Subcutaneous abdominal adipose tissue (tissue), 5 donors: Measurements from ENCODE around the gene BANF1.
A peak's percentile ranks its signal among the peaks of the same experiment; 100 is the strongest.

ENCODE experiments used
- H3K27ac ChIP-seq: one replicate; pipeline ENCODE4 v1.7.0; 2013; ENCODE audit warnings: low read depth, mild to moderate bottlenecking, inconsistent platforms, low read length, moderate library complexity
- H3K27me3 ChIP-seq, 5 donors: one replicate each; pipeline ENCODE4 v1.7.0; 2013; ENCODE audit warnings: low read length in 5 of 5, inconsistent platforms in 1 of 5; ENCODE audit not compliant: control insufficient read depth in 5 of 5, insufficient read depth in 4 of 5
- H3K36me3 ChIP-seq, 5 donors: one replicate each; pipeline ENCODE4 v1.7.0; 2013; ENCODE audit warnings: low read length in 5 of 5; ENCODE audit not compliant: control insufficient read depth in 5 of 5, insufficient read depth in 5 of 5
- H3K4me1 ChIP-seq, 5 donors: one replicate each; pipeline ENCODE4 v1.7.0; 2013; ENCODE audit warnings: low read length in 5 of 5, mild to moderate bottlenecking in 3 of 5, moderate library complexity in 1 of 5; ENCODE audit not compliant: control insufficient read depth in 5 of 5, insufficient read depth in 5 of 5
- H3K4me3 ChIP-seq, 5 donors: one replicate each; pipeline ENCODE4 v1.7.0; 2013; ENCODE audit warnings: low read length in 5 of 5, low read depth in 1 of 5
- H3K9ac ChIP-seq, 5 donors: one replicate each; pipeline ENCODE4 v1.7.0; 2013; ENCODE audit warnings: low read length in 5 of 5, mild to moderate bottlenecking in 4 of 5, moderate library complexity in 3 of 5
- H3K9me3 ChIP-seq, 5 donors: one replicate each; pipeline ENCODE4 v1.7.0; 2013; ENCODE audit warnings: low read length in 5 of 5; ENCODE audit not compliant: control insufficient read depth in 5 of 5
- donor health status: healthy.
- donor health status: healthy.
- donor health status: healthy.
- donor health status: healthy.
- donor health status: healthy.

Gene BANF1

DNA sequence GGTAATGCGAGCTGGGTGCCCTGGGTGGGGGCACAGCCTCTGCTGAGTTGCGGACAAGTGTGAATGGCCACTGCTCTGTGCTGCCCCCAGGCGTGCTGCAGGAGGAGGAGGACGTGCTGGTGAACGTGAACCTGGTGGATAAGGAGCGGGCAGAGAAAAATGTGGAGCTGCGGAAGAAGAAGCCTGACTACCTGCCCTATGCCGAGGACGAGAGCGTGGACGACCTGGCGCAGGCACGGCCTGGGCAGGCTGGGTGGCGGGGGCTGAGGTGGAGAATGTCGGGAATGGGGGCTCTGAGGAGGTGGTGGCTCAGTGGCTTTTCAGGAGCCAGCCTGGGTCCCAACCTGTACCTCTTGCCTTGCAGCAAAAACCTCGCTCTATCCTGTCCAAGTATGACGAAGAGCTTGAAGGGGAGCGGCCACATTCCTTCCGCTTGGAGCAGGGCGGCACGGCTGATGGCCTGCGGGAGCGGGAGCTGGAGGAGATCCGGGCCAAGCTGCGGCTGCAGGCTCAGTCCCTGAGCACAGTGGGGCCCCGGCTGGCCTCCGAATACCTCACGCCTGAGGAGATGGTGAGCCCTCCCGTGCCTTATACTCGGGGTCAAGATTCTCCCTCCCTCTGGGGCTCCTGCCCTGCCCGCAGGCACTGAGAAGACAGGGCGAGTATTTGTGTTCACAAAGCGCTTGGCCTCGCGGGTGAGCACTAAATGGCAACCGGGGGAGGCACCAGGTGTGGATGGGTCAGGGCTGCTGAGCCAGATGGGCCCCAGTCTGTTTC is 36.1 kb upstream of the BANF1 start:
- Histone ChIP-seq H3K27me3 (no peaks in the 10 kb centered on the region), H3K9ac (no peak overlapping the region), H3K27ac (no peak overlapping the region), H3K9me3 (no peaks in the 10 kb centered on the region), H3K4me1 (peaks cover 7 to 23% (median 22%) of the 10 kb centered on the region in 5 donors), H3K36me3 (peaks cover 0 to 67% (median 65%) of the 10 kb centered on the region in 5 donors), H3K4me3 (no peak overlapping the region)

DNA sequence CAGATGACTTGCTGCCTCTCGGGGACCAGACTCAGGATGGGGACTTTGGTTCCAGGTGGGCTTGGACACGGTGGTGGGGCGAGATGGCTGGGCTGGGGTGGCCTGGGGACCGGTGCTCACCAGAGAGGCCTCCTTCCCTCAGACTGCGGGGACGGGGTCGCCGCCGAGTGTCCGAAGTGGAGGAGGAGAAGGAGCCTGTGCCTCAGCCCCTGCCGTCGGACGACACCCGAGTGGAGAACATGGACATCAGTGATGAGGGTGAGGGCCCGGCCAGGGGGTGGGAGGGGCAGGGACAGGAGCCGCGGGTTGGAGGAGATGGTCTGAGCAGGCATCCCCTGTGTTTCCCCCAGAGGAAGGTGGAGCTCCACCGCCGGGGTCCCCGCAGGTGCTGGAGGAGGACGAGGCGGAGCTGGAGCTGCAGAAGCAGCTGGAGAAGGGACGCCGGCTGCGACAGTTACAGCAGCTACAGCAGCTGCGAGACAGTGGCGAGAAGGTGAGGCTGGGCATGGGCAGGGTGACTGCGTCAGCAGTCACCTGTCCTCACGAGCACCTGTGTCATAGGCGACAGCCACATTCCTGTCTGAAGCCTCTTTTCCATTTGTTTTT is 34.9 kb upstream of the BANF1 start:
- H3K9ac ChIP-seq: no peak overlapping the region
- H3K4me3 ChIP-seq: no peak overlapping the region
- no peaks in the 10 kb centered on the region for H3K27me3 ChIP-seq
- peaks cover 6 to 19% (median 18%) of the 10 kb centered on the region in 5 donors for H3K4me1 ChIP-seq
- peaks cover 0 to 74% (median 66%) of the 10 kb centered on the region in 5 donors for H3K36me3 ChIP-seq
- H3K9me3 ChIP-seq: no peaks in the 10 kb centered on the region
- H3K27ac ChIP-seq: no peak overlapping the region

GRCh38 chr11:65968600-65969482 is 33.5 kb upstream of the BANF1 start:
- Histone ChIP-seq H3K36me3 (peaks cover 0 to 85% (median 74%) of the 10 kb centered on the region in 5 donors), H3K9me3 (no peaks in the 10 kb centered on the region), H3K27ac (no peak overlapping the region), H3K9ac (peak overlapping the region in 1 of 5 donors; percentile 8), H3K4me3 (no peak overlapping the region), H3K27me3 (no peaks in the 10 kb centered on the region), H3K4me1 (peaks cover 0 to 5% (median 4%) of the 10 kb centered on the region in 5 donors)

DNA sequence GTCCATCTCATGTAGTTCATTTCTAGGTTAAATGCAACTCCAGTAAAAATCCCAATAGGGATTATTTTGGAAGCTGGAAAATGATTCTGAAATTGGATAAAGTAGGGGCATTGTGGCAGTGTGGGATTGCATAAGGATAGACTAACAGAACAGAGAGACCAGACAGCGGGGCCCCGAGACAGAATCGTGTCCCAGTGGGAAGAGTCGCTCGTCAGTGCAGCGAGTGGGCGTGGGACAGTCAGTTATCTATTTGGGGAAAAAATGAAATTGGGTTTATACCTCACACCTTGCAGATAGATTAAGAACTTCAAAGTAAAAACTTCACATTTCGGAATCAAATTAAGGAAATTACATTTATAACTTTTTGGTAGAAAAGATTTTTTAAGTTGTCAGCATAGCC is 30.2 kb upstream of the BANF1 start:
- peaks cover 0 to 71% (median 58%) of the 10 kb centered on the region in 5 donors for H3K36me3 ChIP-seq
- no peak overlapping the region for H3K4me3 ChIP-seq

DNA sequence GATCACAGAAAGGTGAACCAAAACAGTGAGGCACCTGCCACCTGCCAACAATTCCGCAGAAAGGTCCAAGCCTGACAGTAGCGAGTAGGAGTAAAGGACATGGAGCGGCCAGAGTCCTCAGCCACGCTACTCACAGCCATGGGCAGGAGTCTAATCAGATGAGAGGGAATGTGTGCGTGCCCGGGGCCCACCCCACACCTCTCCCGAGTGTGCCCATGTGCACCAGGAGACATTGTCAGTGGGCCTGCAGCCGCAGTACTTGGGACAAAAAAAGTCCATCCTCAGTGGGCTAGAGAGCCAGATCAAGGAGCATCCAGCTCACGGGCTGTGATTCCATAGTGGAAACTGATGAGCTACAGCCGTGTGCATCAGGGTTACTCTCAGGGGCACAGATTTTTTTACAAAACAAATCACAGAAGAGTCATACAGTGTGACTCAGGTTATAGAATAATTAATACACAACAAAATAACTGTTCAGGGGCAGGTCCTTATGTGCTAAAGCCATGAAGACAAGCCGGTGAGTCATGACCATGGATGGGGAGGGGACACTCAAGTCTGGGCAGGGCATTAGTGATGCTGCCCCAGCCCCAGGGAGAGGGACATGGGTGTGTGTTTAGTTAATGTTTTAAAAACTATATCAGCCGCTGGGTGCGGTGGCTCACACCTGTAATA is 28.7 kb upstream of the BANF1 start:
- H3K4me1 ChIP-seq: no peaks in the 10 kb centered on the region
- no peak overlapping the region for H3K9ac ChIP-seq
- H3K36me3 ChIP-seq: peaks cover 0 to 71% (median 60%) of the 10 kb centered on the region in 5 donors
- H3K27me3 ChIP-seq: no peaks in the 10 kb centered on the region
- H3K27ac ChIP-seq: no peak overlapping the region
- H3K4me3 ChIP-seq: no peak overlapping the region
- no peaks in the 10 kb centered on the region for H3K9me3 ChIP-seq

More for the DNA sequence above, 30.2 kb upstream of the BANF1 start:
- H3K9me3 ChIP-seq: no peaks in the 10 kb centered on the region
- no peak overlapping the region for H3K9ac ChIP-seq
- H3K4me1 ChIP-seq: no peaks in the 10 kb centered on the region
- H3K27me3 ChIP-seq: no peaks in the 10 kb centered on the region
- no peak overlapping the region for H3K27ac ChIP-seq

DNA sequence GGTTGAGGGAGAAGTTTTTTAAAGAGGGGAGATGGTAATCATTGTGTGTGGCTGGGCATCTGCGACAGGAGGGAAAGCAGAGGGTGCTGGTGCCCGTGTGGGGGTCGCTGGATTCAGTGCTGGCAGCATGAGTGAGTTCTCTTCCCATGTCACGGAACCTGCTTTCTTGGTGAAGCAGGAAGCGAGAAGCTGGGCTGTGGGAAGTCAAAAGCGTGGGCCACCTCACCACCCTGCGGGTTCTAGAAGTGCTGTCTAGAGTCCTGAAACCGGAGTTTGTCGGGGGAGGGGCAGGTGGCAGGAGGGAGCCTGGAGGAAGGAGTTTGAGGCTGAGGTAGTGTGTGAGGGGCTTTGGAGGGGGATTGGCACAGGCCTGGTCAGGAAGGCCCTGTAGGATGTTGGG is 26.5 kb upstream of the BANF1 start:
- Histone ChIP-seq H3K36me3 (peaks cover 0 to 68% (median 51%) of the 10 kb centered on the region in 5 donors), H3K9me3 (no peaks in the 10 kb centered on the region), H3K4me1 (no peaks in the 10 kb centered on the region)

GRCh38 chr11:65976216-65977176 is 25.8 kb upstream of the BANF1 start:
- no peak overlapping the region for H3K27ac ChIP-seq
- H3K9me3 ChIP-seq: no peaks in the 10 kb centered on the region
- H3K27me3 ChIP-seq: no peaks in the 10 kb centered on the region
- H3K4me1 ChIP-seq: no peaks in the 10 kb centered on the region
- H3K36me3 ChIP-seq: peaks cover 0 to 68% (median 51%) of the 10 kb centered on the region in 5 donors
- no peak overlapping the region for H3K9ac ChIP-seq
- no peak overlapping the region for H3K4me3 ChIP-seq

More for the DNA sequence above, 26.5 kb upstream of the BANF1 start:
- H3K27me3 ChIP-seq: no peaks in the 10 kb centered on the region
- no peak overlapping the region for H3K27ac ChIP-seq
- no peak overlapping the region for H3K9ac ChIP-seq
- no peak overlapping the region for H3K4me3 ChIP-seq

- peaks cover 0 to 58% (median 50%) of the 10 kb centered on the region in 5 donors for H3K36me3 ChIP-seq
These were observed 24.5 kb upstream of the BANF1 start for GRCh38 chr11:65977621-65978390.

More at GRCh38 chr11:65977621-65978390, 24.5 kb upstream of the BANF1 start:
- no peaks in the 10 kb centered on the region for H3K27me3 ChIP-seq
- H3K9me3 ChIP-seq: no peaks in the 10 kb centered on the region
- no peak overlapping the region for H3K27ac ChIP-seq
- no peaks in the 10 kb centered on the region for H3K4me1 ChIP-seq
- H3K9ac ChIP-seq: no peak overlapping the region
- H3K4me3 ChIP-seq: no peak overlapping the region
